NCI-H2227 (cell line): Measurements from ENCODE around the gene NFATC2.

ENCODE experiments used
- DNase-seq: peaks from one replicate; lab custom pipeline; 2025; ENCODE audit not compliant: unreplicated experiment; lab: John Stamatoyannopoulos, UW

The NFATC2 gene

DNA sequence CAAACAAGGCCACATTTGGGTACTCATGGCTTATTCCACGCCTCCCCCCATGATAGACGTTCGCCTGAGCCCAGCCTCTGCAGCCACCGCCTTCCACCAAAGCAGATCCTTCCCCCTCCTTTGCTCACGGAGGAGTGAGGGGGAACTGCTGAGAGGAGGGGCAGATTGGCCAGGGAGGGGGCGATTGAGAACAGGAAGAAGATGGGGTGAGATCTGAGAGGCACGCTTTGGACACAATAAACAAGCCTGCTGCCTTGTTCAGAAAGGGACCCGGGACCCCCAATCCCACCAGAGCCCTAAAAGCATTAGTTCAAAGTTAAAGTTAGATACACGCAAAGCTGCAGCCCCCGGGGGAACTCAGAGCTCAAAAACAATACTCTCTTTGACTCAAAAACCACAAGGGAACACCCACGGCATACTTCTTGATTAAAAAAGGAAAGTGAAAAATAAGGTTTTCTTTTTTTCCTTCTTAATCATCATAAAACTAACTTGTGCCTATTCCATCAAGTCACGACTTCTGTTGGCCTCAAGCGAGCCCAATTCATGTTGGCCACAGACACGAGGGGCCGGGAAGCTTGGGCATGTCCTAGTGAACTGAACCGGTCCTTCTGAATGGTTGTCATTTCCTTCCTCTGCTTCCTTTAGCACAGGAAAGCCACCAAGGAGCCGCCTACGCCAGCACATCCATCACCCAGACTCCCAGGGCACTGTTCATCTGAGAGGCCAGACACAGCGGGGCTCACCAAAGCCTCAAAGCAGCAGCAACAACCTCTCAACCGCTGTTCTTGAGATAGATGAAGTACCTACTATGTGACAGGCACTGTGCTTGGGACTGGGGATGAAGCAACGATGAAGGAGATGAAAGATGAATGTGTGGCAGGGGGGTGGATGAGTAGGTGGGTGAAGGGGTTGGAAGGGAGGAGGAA lies 44.7 kb downstream of the NFATC2 start:
- DNase-seq = no peak

GRCh38 chr20:51496964-51497363 lies 45.6 kb downstream of the NFATC2 start:
- no peak for DNase-seq

DNA sequence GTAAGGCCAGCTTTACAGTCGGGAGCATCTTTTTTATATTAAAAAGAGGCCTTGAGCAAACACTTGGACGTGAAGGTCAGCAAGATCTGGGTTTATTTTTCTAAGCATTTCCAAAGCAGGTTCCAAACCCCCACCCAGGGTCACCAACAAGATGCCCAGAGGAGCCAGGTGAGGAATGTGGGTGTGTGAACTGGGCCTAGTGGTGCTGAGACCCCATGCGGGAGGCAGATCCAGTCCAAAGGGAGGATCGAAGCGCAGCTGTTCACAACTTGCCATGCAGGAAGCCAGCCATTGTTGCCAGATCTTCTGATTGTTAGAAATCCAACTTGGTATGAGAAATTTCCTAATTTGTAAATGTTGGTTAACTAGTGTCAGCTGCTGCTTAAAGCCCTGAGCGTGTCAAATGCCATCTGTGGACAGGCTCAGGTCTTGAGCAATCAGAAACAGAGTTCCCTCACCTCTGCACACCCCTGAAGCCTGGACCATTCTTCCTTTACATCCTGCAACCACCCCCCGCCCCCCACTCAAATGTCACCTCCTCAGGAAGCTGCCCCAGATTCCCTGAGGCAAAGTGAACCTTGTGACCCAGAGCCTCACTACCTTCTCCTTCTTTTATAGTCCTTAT lies 46.5 kb downstream of the NFATC2 start:
- DNase-seq = no peak

GRCh38 chr20:51495291-51495690 lies 47.2 kb downstream of the NFATC2 start:
- DNase-seq = no peak

DNA sequence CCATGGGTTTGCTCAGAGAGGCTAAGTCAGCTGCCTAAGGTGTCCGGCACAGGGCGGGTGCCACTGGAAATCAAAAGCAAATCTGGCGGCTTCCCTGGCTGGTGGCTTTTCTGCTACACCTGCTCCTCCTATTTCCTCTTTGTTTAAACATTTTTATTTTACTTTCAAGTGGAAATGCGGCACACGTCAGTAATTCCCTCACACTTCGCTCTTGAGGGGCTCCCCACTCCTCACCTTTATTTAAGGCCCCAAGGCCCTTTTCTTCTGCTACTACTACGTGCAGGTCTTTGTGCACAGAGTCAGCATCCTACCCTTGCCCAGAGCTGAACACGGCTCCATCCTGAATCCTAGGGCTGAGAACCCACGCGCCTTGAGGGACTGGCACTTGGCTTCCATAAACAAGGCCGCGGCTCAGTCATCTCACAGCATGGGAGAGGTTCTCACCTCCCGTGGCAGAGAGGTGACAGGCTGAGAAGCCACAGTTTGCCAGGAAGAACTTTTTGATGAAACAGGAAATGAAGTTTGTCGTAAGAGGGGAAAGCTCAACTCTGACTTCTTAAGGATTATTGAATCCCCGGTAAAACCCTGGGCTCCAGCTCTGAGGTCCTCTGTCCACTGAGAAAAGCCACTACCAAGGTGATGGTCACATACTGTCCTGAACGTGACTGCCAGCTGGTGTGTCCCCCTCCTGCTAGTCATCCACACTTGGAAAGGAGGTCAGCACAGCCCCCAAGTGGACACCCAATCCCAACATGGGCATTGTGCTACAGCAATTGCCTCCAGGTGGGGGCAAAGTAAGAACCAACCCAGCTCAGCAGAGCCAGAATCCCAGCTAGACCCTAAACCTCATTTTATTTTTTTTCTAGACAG lies 48.0 kb downstream of the NFATC2 start:
- no peak for DNase-seq

DNA sequence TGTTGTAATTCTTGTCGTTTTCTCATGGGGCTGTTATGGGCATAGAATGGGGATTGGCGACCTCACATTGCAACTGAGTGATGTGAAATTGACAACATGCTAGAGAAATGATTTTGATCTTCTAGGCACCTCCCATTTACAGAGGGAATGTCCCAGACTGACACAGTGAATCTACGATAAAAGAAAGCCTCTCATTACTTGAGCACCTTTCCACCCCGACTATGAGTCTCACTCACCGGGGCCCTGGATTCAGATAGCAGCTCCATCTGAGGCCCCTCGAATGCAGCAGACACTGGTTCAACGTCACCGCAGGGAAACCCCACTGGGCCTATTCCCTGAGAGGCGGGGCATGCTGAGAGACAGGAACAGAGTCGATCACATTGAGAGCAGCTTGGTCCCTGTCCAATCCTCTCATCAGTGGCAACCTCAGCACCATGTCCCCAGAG lies 49.1 kb downstream of the NFATC2 start:
- DNase-seq = no peak

DNA sequence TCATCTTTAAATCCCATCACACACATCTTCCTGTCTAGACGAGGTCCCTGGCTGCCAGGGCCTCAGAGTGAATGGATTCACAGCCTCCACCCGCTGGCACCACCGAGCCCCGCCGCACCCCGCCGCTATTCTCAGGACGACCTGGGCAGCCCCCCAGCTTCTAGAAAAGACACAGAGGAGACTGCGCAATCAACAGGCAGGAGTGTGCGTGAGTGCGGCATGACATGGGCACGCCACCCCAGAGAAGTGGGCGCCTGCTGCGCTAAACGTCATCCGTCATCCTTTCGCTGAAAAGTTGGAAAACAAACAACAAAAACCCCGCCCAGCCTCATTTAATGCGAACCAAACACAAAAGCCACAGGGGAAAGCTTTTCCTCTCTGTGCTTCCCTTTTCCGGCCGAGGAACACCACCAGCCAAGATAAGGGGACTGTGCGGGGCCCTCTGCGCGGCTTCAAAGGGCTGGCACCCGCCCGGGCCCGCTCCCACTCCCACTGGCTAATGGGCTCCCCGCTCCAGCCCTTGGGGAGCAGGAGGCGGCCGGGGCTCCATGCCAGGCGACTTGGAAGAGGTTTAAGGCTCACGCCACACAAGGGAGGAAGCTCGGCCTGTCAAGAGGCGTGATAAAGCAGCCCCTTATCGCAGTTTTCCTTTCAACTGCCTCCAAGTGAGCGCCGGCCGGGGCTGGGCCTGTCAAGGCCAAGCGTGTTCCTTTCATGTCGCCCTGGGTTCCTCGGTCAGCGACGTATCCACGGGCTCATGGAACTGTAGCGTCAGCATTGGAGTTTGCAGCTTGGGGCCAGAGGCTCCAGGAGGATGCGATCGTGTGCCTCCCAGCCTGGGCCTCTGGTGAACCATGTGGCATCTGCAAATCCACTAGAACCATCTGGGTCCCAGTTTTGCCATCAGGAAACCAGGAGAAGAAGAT lies 50.1 kb downstream of the NFATC2 start:
- no peak for DNase-seq

DNA sequence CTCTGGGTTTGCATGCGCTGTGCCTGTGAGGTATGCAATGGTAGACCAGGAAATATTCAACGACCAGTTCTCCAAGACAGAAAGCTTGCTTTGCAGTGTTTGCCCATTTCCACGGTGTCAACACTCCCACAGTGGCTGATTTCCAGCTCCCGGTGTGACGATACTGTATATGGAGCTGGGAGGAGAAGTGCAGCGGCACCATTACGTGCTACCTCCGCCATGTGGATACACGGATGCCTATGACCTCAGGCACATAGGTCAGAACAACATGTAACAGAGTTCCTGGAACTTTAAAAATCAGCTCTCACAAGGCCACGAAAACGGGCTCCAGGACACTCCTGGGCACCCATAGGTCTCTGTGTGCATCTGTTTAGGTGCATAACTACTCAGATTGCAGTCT lies 51.1 kb downstream of the NFATC2 start:
- no peak for DNase-seq

DNA sequence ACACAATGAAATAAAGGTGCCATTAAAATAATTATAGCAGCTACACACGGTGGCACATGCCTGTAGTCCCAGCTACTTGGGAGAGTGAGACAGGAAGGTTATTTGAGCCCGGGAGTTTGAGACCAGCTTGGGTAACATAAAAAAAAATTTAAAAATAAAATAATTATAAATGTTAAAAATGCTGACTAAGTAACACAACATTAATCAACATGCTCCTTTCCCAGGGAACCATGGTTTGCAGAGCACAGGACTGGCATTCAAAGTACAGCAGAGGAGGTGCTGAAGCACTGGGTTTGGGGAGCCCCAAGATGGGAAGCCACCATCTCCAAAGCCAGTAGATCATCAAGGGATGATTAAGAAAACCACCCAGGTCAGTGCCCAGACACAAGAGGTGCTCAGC lies 51.9 kb downstream of the NFATC2 start:
- DNase-seq = no peak

DNA sequence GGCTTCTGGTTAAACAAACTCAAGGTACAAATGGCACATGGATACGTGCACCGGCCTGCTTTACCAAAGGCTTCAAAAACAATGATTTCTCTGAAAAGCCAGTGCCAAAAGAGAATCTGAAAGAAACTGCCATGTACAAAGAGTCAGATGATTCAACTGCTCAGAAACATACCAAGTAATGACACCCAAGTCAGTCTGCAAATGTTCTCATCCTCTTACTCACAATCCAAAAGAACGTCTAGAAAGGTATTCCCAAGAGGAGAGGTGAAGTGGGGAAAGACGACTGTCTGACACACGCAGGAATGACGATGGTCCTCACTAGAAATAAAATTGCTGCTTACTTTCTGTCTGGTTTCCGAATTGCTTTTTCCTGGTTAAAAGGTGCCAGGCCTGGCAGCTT lies 52.9 kb downstream of the NFATC2 start:
- DNase-seq = no peak

GRCh38 chr20:51488331-51488730 lies 54.2 kb downstream of the NFATC2 start:
- no peak for DNase-seq

- DNase-seq = no peak
These were observed 54.8 kb downstream of the NFATC2 start for GRCh38 chr20:51487565-51488268.

DNA sequence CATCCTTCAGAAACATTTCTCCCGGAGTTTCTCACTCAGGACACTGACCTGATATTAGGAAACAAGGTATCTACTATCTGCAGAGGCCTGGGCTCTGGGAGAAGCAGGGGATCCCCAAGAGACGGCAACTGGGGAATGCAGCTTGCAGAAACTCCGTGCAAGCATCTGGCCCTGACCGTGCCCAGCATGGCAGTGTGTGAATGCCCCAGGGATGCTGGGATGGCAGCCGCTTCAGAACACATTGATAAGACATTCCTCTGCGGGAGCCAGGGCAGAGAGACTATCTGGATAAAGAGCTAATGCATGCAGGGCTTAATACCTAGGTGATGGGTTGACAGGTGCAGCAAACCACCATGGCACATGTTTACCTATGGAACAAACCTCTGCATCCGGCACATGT lies 55.4 kb downstream of the NFATC2 start:
- DNase-seq = no peak

GRCh38 chr20:51486197-51487005 lies 56.1 kb downstream of the NFATC2 start:
- no peak for DNase-seq

DNA sequence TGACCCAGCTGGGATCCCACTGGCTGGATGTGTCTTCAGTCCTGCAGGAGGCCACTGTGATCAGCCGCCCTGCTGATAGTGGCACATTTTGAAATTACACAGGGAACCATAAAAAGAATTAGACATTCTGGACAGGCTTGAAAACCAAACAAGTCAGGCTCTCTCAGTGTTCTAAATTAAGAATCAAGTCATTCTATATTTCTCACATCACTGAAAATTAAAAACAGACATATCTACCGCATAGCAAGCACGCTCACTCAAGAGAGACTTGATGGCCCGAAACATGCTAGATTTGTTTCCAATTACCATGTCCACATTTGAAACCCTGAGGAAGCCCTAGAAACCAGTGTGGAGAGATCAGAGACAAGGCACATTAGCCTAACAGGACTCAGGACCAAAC lies 57.7 kb downstream of the NFATC2 start:
- no peak for DNase-seq

- DNase-seq = no peak
These were observed 58.2 kb downstream of the NFATC2 start for GRCh38 chr20:51484141-51484815.

- no peak for DNase-seq
These were observed 59.6 kb downstream of the NFATC2 start for GRCh38 chr20:51482836-51483473.

- no peak for DNase-seq
These were observed 61.1 kb downstream of the NFATC2 start for GRCh38 chr20:51481341-51481914.
